ENCODE results near the gene WSB2.
"Not testable (repeated sequence)": the region's sequence is repeated elsewhere in the genome, so short reads cannot be mapped to it uniquely, and the experiment has no call there.

Gene WSB2

GRCh38 chr12:118061011-118061872 is at the start of gene WSB2:
Gene WSB2 (minus strand): TSS chr12:118061179. CDS start chr12:118061048, 131 bp downstream.
- DNase-seq: peak; percentile 68 to 95 (median 79)
- intact Hi-C loops (cut with DNase I): loop anchor here (2.0 to 5.0 kb wide), 2 partner anchors 44 to 314 kb away; partner anchors contain the start of gene RFC5

- peak in 2 of 10 donors; percentile 9 to 24 for DNase-seq
- intact Hi-C loops (cut with DNase I): no loop called here
Measured at GRCh38 chr12:118109088-118109487, 48.1 kb upstream of the WSB2 start.

GRCh38 chr12:118107694-118108093 is 46.7 kb upstream of the WSB2 start:
- intact Hi-C loops (cut with DNase I): no loop called here
- DNase-seq: peak in 3 of 10 donors; percentile 17 to 40 (median 33)

- intact Hi-C loops (cut with DNase I): no loop called here
- DNase-seq: peak in 3 of 10 donors; percentile 2 to 7 (median 4)
Measured at GRCh38 chr12:118107011-118107410, 46.0 kb upstream of the WSB2 start.

- DNase-seq: peak; percentile 11 to 90 (median 32)
- intact Hi-C loops (cut with DNase I): no loop called here
Measured at GRCh38 chr12:118103601-118104382, 42.8 kb upstream of the WSB2 start, which contains the start of gene VSIG10. Gene VSIG10 (minus strand): TSS chr12:118104011. CDS start chr12:118103671, 340 bp downstream.

GRCh38 chr12:118103201-118103600 is 42.2 kb upstream of the WSB2 start:
- intact Hi-C loops (cut with DNase I): no loop called here
- DNase-seq: peak in 8 of 10 donors; percentile 6 to 87 (median 28)

GRCh38 chr12:118102609-118103008 is 41.6 kb upstream of the WSB2 start:
- peak in 1 of 10 donors; percentile 19 for DNase-seq
- intact Hi-C loops (cut with DNase I): no loop called here

GRCh38 chr12:118102070-118102469 is 41.1 kb upstream of the WSB2 start:
- no peak for DNase-seq
- intact Hi-C loops (cut with DNase I): no loop called here

GRCh38 chr12:118101051-118101450 is 40.1 kb upstream of the WSB2 start:
- intact Hi-C loops (cut with DNase I): no loop called here
- no peak for DNase-seq

GRCh38 chr12:118098911-118099671 is 38.1 kb upstream of the WSB2 start:
- peak in 3 of 10 donors; percentile 3 to 33 (median 18) for DNase-seq
- intact Hi-C loops (cut with DNase I): no loop called here

- intact Hi-C loops (cut with DNase I): no loop called here
- DNase-seq: peak in 3 of 10 donors; percentile 5 to 16 (median 12)
Measured at GRCh38 chr12:118098401-118098800, 37.4 kb upstream of the WSB2 start.

- intact Hi-C loops (cut with DNase I): no loop called here
Measured at GRCh38 chr12:118094039-118094438, 33.1 kb upstream of the WSB2 start.

GRCh38 chr12:118089782-118090181 is 28.8 kb upstream of the WSB2 start:
- peak in 2 of 10 donors; percentile 30 to 66 for DNase-seq
- intact Hi-C loops (cut with DNase I): no loop called here

More at GRCh38 chr12:118094039-118094438, 33.1 kb upstream of the WSB2 start:
- peak in 1 of 10 donors; percentile 12 for DNase-seq

- intact Hi-C loops (cut with DNase I): no loop called here
- DNase-seq: peak in 2 of 10 donors; percentile 38 to 52
Measured at GRCh38 chr12:118082161-118082560, 21.2 kb upstream of the WSB2 start.

GRCh38 chr12:118081521-118081920 is 20.5 kb upstream of the WSB2 start:
- DNase-seq: peak in 1 of 10 donors; percentile 68
- intact Hi-C loops (cut with DNase I): not testable (repeated sequence)

- intact Hi-C loops (cut with DNase I): no loop called here
- DNase-seq: peak in 1 of 10 donors; percentile 4
Measured at GRCh38 chr12:118073768-118074167, 12.8 kb upstream of the WSB2 start.

GRCh38 chr12:118070650-118071049 is 9.7 kb upstream of the WSB2 start:
- no peak for DNase-seq
- intact Hi-C loops (cut with DNase I): no loop called here

GRCh38 chr12:118068445-118068844 is 7.5 kb upstream of the WSB2 start:
- intact Hi-C loops (cut with DNase I): no loop called here
- DNase-seq: no peak

GRCh38 chr12:118065380-118065779 is 4.4 kb upstream of the WSB2 start:
- intact Hi-C loops (cut with DNase I): no loop called here
- no peak for DNase-seq

GRCh38 chr12:118064608-118065007 is 3.6 kb upstream of the WSB2 start:
- no peak for DNase-seq
- intact Hi-C loops (cut with DNase I): loop anchor here (5.0 kb wide), 1 partner anchor 47 kb away; the partner anchor contains the start of gene RFC5

All from posterior cingulate gyrus (tissue), 11 donors.